Breast epithelium (tissue), 4 donors: ENCODE results near the gene NTN3. TPM values are rescaled to one million over a fixed set of nuclear protein-coding genes. Genes with fewer than 3 reads are reported as not detected.

Experiments
- DNase-seq, 2 donors: peaks; one replicate each; pipeline ENCODE4 v3.0.0-alpha.2; 2019; ENCODE audit warnings: low spot score in 2 of 2
- H3K27ac ChIP-seq, 2 donors: fragments of 200-600 bp; sonication (generic) in 1 of 2; one replicate each; pipeline ENCODE4 v1.5.1; 2016 to 2019; ENCODE audit warnings: mild to moderate bottlenecking in 1 of 2
- H3K27me3 ChIP-seq, 2 donors: fragments of 200-600 bp; sonication (generic) in 1 of 2; one replicate each; pipeline versions ENCODE4 v1.5.1 to v1.6.0; 2017 to 2019; ENCODE audit warnings: control low read depth in 1 of 2, mild to moderate bottlenecking in 1 of 2
- H3K36me3 ChIP-seq: fragments of 200-600 bp; one replicate; pipeline ENCODE4 v1.5.1; 2019
- H3K4me1 ChIP-seq, 2 donors: fragments of 200-600 bp; sonication (generic); one replicate each; pipeline ENCODE4 v1.5.1; 2016 to 2019; ENCODE audit warnings: control low read depth in 1 of 2
- H3K4me3 ChIP-seq, 3 donors: fragments of 200-600 bp; sonication (generic); 1 replicate in 2 of 3; 2 replicates in 1 of 3; pipeline ENCODE4 v1.5.1; 2016 to 2019; ENCODE audit warnings: mild to moderate bottlenecking in 3 of 3, moderate library complexity in 2 of 3
- H3K9me3 ChIP-seq, 2 donors: fragments of 200-600 bp; sonication (generic) in 1 of 2; one replicate each; pipeline ENCODE4 v1.5.1; 2016 to 2019; ENCODE audit warnings: control low read depth in 1 of 2
- CTCF ChIP-seq, 3 donors: fragments of 450-650 bp; IDR thresholded peaks; one replicate each; pipeline ENCODE4 v1.5.1; 2016 to 2017; ENCODE audit warnings: antibody characterized with exemption in 3 of 3, mild to moderate bottlenecking in 3 of 3, moderate library complexity in 3 of 3
- POLR2A ChIP-seq: fragments of 450-650 bp; IDR thresholded peaks from one replicate; pipeline ENCODE4 v1.6.1; 2016; ENCODE audit warnings: antibody characterized with exemption, mild to moderate bottlenecking, moderate library complexity
- POLR2AphosphoS5 ChIP-seq, 3 donors: sonication (generic); formaldehyde crosslinking; IDR thresholded peaks; one replicate each; pipeline ENCODE4 v1.6.1; 2017; ENCODE audit warnings: antibody characterized with exemption in 3 of 3
- intact Hi-C: fragments of 100-400 bp; cut with DNase I; formaldehyde crosslinking; loops from one replicate; pipeline ENCODE4 v1.15.1; 2023; ENCODE audit warnings: low total_unique reads
- total RNA-seq, 3 donors: library from RNA; depleted of rRNA; stranded (reverse); fragments of >200 nt; gene quantifications; one replicate each; pipeline ENCODE4 v1.1.0, GENCODE V29; 2016

NTN3 gene
- total RNA-seq, 3 donors from 2014 or later, result not detected

DNA sequence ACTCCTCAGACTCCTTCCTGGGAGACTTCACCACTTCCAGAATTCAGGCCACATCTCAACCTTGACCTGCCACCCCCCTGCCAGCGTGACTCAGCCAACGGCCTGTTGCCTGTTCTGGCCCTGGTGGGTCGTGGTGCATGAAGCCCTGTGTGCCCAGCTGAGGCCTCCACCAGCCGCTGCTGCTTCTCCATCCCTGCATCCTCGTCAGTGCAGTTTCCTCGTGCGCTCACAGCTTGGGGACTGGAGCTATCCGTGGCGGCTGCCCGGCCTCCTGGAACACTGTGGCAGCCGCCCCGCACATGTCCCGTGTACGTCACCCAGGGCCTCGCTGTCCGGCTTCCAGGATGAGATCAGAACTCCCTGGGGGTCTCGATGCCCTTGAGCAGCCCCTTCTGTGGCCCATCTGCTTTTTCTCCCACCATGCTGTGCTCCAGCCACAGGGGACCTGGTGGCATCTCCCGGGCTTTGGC is 19.2 kb upstream of the NTN3 start:
- intact Hi-C loops, result loop anchor here (5.0 kb wide), 1 partner anchor 375 kb away; no protein-coding TSS in a partner anchor
- Histone ChIP-seq H3K36me3 (no peaks in the 10 kb centered on the region), H3K4me1 (no peaks in the 10 kb centered on the region), H3K9me3 (no peaks in the 10 kb centered on the region), H3K27ac (no peak overlapping the region), H3K27me3 (no peaks in the 10 kb centered on the region), H3K4me3 (no peak overlapping the region)
- no peak for DNase-seq
- no peak for TF ChIP-seq POLR2AphosphoS5 (IDR thresholded peaks at IDR 0.05)
- TF ChIP-seq CTCF (IDR thresholded peaks at IDR 0.05), result no peak
- TF ChIP-seq POLR2A, result no peak

GRCh38 chr16:2452650-2453049 is 18.4 kb upstream of the NTN3 start:
- H3K4me1 ChIP-seq, result no peaks in the 10 kb centered on the region
- no peak for TF ChIP-seq CTCF (IDR thresholded peaks at IDR 0.05)
- no peak for TF ChIP-seq POLR2AphosphoS5 (IDR thresholded peaks at IDR 0.05)
- TF ChIP-seq POLR2A, result no peak
- intact Hi-C loops, result loop anchor here (5.0 kb wide), 1 partner anchor 375 kb away; no protein-coding TSS in a partner anchor
- no peak overlapping the region for H3K27ac ChIP-seq
- H3K4me3 ChIP-seq, result no peak overlapping the region
- DNase-seq, result no peak
- no peaks in the 10 kb centered on the region for H3K9me3 ChIP-seq
- no peaks in the 10 kb centered on the region for H3K36me3 ChIP-seq
- no peaks in the 10 kb centered on the region for H3K27me3 ChIP-seq

- no peaks in the 10 kb centered on the region for H3K9me3 ChIP-seq
- H3K27ac ChIP-seq, result no peak overlapping the region
- no peaks in the 10 kb centered on the region for H3K36me3 ChIP-seq
- H3K4me3 ChIP-seq, result no peak overlapping the region
- H3K4me1 ChIP-seq, result peaks cover 0 to 4% of the 10 kb centered on the region in 2 donors
- DNase-seq, result no peak
- intact Hi-C loops, result no loop called here
- H3K27me3 ChIP-seq, result no peaks in the 10 kb centered on the region
- TF ChIP-seq CTCF (IDR thresholded peaks at IDR 0.05), result no peak
- TF ChIP-seq POLR2A, result no peak
- TF ChIP-seq POLR2AphosphoS5 (IDR thresholded peaks at IDR 0.05), result no peak
These were observed 15.8 kb upstream of the NTN3 start for GRCh38 chr16:2455081-2455845.

- H3K27ac ChIP-seq, result no peak overlapping the region
- DNase-seq, result no peak
- H3K36me3 ChIP-seq, result no peaks in the 10 kb centered on the region
- TF ChIP-seq POLR2AphosphoS5 (IDR thresholded peaks at IDR 0.05) (no peak), CTCF (IDR thresholded peaks at IDR 0.05) (no peak), POLR2A (no peak)
- no peak overlapping the region for H3K4me3 ChIP-seq
- intact Hi-C loops, result no loop called here
- H3K27me3 ChIP-seq, result no peaks in the 10 kb centered on the region
- no peaks in the 10 kb centered on the region for H3K9me3 ChIP-seq
- peaks cover 0 to 4% of the 10 kb centered on the region in 2 donors for H3K4me1 ChIP-seq
These were observed 14.4 kb upstream of the NTN3 start for GRCh38 chr16:2456551-2457153.

GRCh38 chr16:2457267-2457666 is 13.8 kb upstream of the NTN3 start:
- Histone ChIP-seq H3K27ac (no peak overlapping the region), H3K36me3 (no peaks in the 10 kb centered on the region), H3K4me3 (no peak overlapping the region), H3K4me1 (peaks cover 0 to 4% of the 10 kb centered on the region in 2 donors), H3K9me3 (no peaks in the 10 kb centered on the region), H3K27me3 (no peaks in the 10 kb centered on the region)
- TF ChIP-seq POLR2A (no peak), CTCF (IDR thresholded peaks at IDR 0.05) (no peak), POLR2AphosphoS5 (IDR thresholded peaks at IDR 0.05) (no peak)
- no peak for DNase-seq
- intact Hi-C loops, result no loop called here
